LNCAP (cell line): Measurements from ENCODE around the gene ADCK1.

Source experiments
- CTCF ChIP-seq: fragments of 450-650 bp; IDR thresholded peaks from 2 replicates; pipeline ENCODE4 v1.5.1; 2017; ENCODE audit warnings: mild to moderate bottlenecking

ADCK1 gene

GRCh38 chr14:77763978-77764377, 35.9 kb upstream of the ADCK1 start:
- TF ChIP-seq CTCF: no peak

GRCh38 chr14:77782202-77782601, 17.7 kb upstream of the ADCK1 start:
- no peak for TF ChIP-seq CTCF

DNA sequence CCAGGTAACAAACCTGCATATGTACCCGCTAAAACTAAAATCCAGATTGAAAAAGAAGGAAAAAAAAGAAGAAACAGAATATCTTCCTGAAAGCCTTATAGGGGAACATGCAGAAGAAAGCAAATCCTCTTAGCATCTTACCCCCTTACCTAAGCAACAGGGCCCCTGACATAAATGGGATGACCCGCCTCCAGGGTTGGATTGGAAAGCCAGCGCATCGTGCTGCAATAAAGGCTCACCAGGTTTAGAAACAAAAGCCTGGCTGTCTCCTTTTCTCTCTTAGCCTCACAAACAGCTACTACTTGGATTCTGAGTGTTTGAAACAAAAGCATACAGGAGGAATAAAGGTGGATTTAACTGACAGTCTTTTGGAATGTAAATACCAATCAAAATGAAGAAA, 13.8 kb upstream of the ADCK1 start:
- TF ChIP-seq CTCF: no peak

DNA sequence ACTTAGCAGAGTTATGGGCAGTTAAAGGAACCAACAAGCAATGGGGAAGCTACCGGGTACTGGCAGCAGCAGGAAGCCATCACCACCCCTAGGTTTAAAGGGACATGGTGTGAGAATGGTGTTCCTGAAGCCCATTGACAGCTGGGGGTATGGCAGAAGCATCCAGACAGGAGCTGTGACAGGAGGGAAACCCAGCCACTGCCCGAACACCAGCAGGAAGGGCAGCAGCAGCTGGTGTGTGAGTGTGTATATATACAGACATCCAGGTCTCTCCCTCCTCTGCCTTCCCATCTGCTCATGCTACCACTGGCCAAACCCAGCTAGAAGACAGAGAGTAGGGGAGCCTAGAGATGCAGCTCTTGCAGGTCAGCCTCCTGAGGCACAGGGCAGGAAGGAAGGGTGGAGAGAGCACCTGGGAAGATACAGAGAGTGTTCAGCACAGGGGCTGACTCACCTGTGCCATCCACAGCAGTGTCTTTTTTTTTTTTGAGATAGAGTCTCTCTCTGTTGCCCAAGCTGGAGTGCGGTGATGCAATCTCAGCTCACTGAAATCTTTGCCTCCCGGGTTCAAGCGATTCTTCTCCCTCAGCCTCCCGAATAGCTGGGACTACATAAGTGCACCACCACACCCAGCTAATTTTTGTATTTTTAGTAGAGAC, 9.2 kb upstream of the ADCK1 start:
- no peak for TF ChIP-seq CTCF

GRCh38 chr14:77791225-77791600, 8.7 kb upstream of the ADCK1 start:
- no peak for TF ChIP-seq CTCF

- no peak for TF ChIP-seq CTCF
Observed at GRCh38 chr14:77794357-77794756, 5.6 kb upstream of the ADCK1 start.

GRCh38 chr14:77800814-77801213, 905 bp downstream of the ADCK1 start:
- no peak for TF ChIP-seq CTCF

DNA sequence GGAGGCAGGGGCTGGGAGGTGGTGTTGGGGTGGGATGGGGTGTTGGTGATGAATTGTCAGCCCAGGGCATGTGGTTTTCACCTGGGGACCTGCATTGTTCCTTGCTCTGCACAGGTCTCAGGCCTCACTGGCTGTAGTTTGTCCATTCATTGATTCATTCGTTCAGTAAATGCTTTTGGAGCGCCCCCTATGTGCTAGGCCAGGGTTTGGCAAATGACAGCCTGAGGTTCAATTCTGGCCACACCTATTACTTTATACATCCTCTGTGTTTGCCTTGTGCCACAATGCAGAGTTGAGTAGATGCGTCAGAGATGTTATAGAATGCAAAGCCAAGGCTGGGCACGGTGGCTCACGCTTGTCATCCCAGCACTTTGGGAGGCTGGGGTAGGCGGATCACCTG, 4.7 kb downstream of the ADCK1 start:
- TF ChIP-seq CTCF: peak; percentile 29; the same call in 1 of the 2 replicates
